Measurements from ENCODE around the gene NF1.

DNA sequence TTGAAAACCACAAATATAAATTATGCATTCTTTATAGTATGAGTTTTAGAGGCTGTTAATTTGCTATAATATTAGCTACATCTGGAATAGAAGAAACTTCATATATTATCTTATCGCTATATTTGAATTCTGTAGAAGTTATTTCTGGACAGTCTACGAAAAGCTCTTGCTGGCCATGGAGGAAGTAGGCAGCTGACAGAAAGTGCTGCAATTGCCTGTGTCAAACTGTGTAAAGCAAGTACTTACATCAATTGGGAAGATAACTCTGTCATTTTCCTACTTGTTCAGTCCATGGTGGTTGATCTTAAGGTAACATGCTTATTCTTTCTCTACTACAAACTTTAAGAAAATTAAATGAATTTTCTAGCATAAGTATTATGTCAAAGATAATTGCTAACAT is 105.5 kb downstream of the NF1 start:
- TF ChIP-seq EP300 (IDR thresholded peaks at IDR 0.05; ENCODE audit: low read depth), result no peak
- TF ChIP-seq, protein P1, sequence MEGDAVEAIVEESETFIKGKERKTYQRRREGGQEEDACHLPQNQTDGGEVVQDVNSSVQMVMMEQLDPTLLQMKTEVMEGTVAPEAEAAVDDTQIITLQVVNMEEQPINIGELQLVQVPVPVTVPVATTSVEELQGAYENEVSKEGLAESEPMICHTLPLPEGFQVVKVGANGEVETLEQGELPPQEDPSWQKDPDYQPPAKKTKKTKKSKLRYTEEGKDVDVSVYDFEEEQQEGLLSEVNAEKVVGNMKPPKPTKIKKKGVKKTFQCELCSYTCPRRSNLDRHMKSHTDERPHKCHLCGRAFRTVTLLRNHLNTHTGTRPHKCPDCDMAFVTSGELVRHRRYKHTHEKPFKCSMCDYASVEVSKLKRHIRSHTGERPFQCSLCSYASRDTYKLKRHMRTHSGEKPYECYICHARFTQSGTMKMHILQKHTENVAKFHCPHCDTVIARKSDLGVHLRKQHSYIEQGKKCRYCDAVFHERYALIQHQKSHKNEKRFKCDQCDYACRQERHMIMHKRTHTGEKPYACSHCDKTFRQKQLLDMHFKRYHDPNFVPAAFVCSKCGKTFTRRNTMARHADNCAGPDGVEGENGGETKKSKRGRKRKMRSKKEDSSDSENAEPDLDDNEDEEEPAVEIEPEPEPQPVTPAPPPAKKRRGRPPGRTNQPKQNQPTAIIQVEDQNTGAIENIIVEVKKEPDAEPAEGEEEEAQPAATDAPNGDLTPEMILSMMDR (IDR thresholded peaks at IDR 0.05), result no peak
- no peak for TF ChIP-seq POLR2A (IDR thresholded peaks at IDR 0.05)
- no peak for TF ChIP-seq POLR2AphosphoS5 (IDR thresholded peaks at IDR 0.05)
